HCT116 (cell line): Measurements from ENCODE around the gene MYLK2. TPM values are rescaled to one million over a fixed set of nuclear protein-coding genes. Genes with fewer than 3 reads are reported as not detected.

Source experiments
- ATAC-seq: fragments of 200-7000 bp; cut with Tn5 transposase; 2 replicates; pipeline ENCODE4 v1.9.1; 2020; ENCODE audit warnings: mild to moderate bottlenecking, moderate library complexity
- BruUV-seq: library from RNA; stranded (reverse); fragments of 400-500 nt; replicated peaks from 2 replicates; lab custom pipeline; 2021; lab: Mats Ljungman, UMichigan
- CTCF ChIA-PET: fragments of 300-600 bp; sonication (Branson Sonifier 250); formaldehyde crosslinking; loops from one replicate; lab custom pipeline; 2021; ENCODE audit warnings: antibody characterized with exemption; lab: Charles Lee
- POLR2A ChIA-PET: fragments of 300-600, 350-600 bp; sonication (Branson Sonifier 250); formaldehyde crosslinking; loops from one replicate; lab custom pipeline; 2021; ENCODE audit warnings: antibody characterized with exemption; lab: Charles Lee
- RAD21 ChIA-PET, 2 experiments: fragments of 300-600 bp; sonication (Branson Sonifier 250); formaldehyde crosslinking; loops; one replicate each; lab custom pipeline; 2023; ENCODE audit warnings: low total read pairs in 2 of 2; ENCODE audit not compliant: uncharacterized antibody in 2 of 2, unreplicated experiment in 2 of 2, low non-redundant PET in 1 of 2; lab: Charles Lee
- DNase-seq: peaks from one replicate; pipeline ENCODE4 v3.0.0-alpha.2; 2010; ENCODE audit warnings: low read depth, low spot score
- H2AFZ ChIP-seq: fragments of 200-600 bp; shearing (Covaris generic), sonication (generic); 2 replicates; pipeline ENCODE4 v1.6.1; 2017; ENCODE audit warnings: low read depth, mixed run types, mixed read lengths, antibody characterized with exemption, low read length; ENCODE audit not compliant: poor library complexity, severe bottlenecking
- H3K27ac ChIP-seq: 2 replicates; pipeline ENCODE4 v1.5.1; 2012; ENCODE audit warnings: low read depth, low read length
- H3K27me3 ChIP-seq: fragments of 200-600 bp; sonication (generic); 2 replicates; pipeline ENCODE4 v1.6.1; 2016; ENCODE audit warnings: mixed run types, low read length, mixed read lengths; ENCODE audit not compliant: insufficient read depth
- H3K36me3 ChIP-seq, 2 experiments: fragments of 200-500 bp in 1 of 2; fragments of 200-600 bp in 1 of 2; sonication (Bioruptor generic) in 1 of 2; sonication (generic) in 1 of 2; 2 replicates each; pipeline versions ENCODE4 v1.5.1 to v1.6.1; 2014 to 2016; ENCODE audit warnings: low read length in 2 of 2, inconsistent platforms in 1 of 2, mixed read lengths in 1 of 2, mixed run types in 1 of 2; ENCODE audit not compliant: insufficient read depth in 2 of 2, control insufficient read depth in 1 of 2
- H3K4me1 ChIP-seq, 2 experiments: fragments of 200-600 bp in 1 of 2; sonication (generic) in 1 of 2; 2 replicates each; pipeline versions ENCODE4 v1.5.1 to v1.6.1; 2012 to 2017; ENCODE audit warnings: low read length in 2 of 2, inconsistent platforms in 1 of 2, mild to moderate bottlenecking in 1 of 2, mixed read lengths in 1 of 2, mixed run types in 1 of 2, moderate library complexity in 1 of 2; ENCODE audit not compliant: insufficient read depth in 2 of 2, control insufficient read depth in 1 of 2
- H3K4me2 ChIP-seq: fragments of 200-600 bp; sonication (generic); 2 replicates; pipeline ENCODE4 v1.6.1; 2017; ENCODE audit warnings: mixed run types, low read length, mixed read lengths
- H3K4me3 ChIP-seq, 2 experiments: fragments of 200-600 bp in 1 of 2; sonication (generic) in 1 of 2; replicated peaks in 1 of 2; 2 replicates each; pipeline ENCODE4 v1.5.1; 2011 to 2016; ENCODE audit warnings: low read length in 2 of 2, control low read depth in 1 of 2, low read depth in 1 of 2, mild to moderate bottlenecking in 1 of 2, mixed read lengths in 1 of 2, mixed run types in 1 of 2
- H3K79me2 ChIP-seq: fragments of 200-600 bp; sonication (generic); 2 replicates; pipeline ENCODE4 v1.6.1; 2017; ENCODE audit warnings: mild to moderate bottlenecking, mixed run types, low read length, moderate library complexity, mixed read lengths; ENCODE audit not compliant: insufficient read depth
- H3K9ac ChIP-seq: fragments of 200-600 bp; sonication (generic); 2 replicates; pipeline ENCODE4 v1.6.1; 2016; ENCODE audit warnings: low read length, mixed read lengths
- H3K9me2 ChIP-seq: fragments of 200-600 bp; sonication (generic), shearing (Covaris generic); 2 replicates; pipeline ENCODE4 v1.6.1; 2017; ENCODE audit warnings: mixed run types, mild to moderate bottlenecking, moderate library complexity; ENCODE audit not compliant: insufficient read depth
- H3K9me3 ChIP-seq, 2 experiments: fragments of 200-500 bp in 1 of 2; fragments of 200-600 bp in 1 of 2; sonication (Bioruptor generic) in 1 of 2; sonication (generic) in 1 of 2; 2 replicates each; pipeline ENCODE4 v1.6.1; 2014 to 2017; ENCODE audit warnings: low read length in 2 of 2, mixed read lengths in 2 of 2, inconsistent platforms in 1 of 2, low read depth in 1 of 2, mild to moderate bottlenecking in 1 of 2, mixed run types in 1 of 2, moderate library complexity in 1 of 2; ENCODE audit not compliant: control insufficient read depth in 1 of 2, insufficient read depth in 1 of 2
- H4K20me1 ChIP-seq: fragments of 200-600 bp; sonication (generic), shearing (Covaris generic); 2 replicates; pipeline ENCODE4 v1.6.1; 2017; ENCODE audit warnings: mixed run types, mild to moderate bottlenecking, moderate library complexity; ENCODE audit not compliant: insufficient read depth
- CBX3 ChIP-seq: IDR thresholded peaks from 2 replicates; pipeline ENCODE4 v1.6.1; 2012; ENCODE audit warnings: low read depth
- CEBPB ChIP-seq: IDR thresholded peaks from 2 replicates; pipeline ENCODE4 v1.6.1; 2012; ENCODE audit warnings: low read depth
- EGR1 ChIP-seq: IDR thresholded peaks from 2 replicates; pipeline ENCODE4 v1.6.1; 2012; ENCODE audit warnings: low read depth
- ELF1 ChIP-seq: IDR thresholded peaks from 2 replicates; pipeline ENCODE4 v1.6.1; 2012; ENCODE audit warnings: low read depth, borderline replicate concordance
- EZH2 ChIP-seq: fragments of 200-600 bp; sonication (generic); IDR thresholded peaks from 2 replicates; pipeline ENCODE4 v1.6.1; 2017; ENCODE audit warnings: antibody characterized with exemption, mixed run types
- EZH2phosphoT487 ChIP-seq: fragments of 200-600 bp; IDR thresholded peaks from 2 replicates; pipeline ENCODE4 v1.6.1; 2018; ENCODE audit warnings: antibody characterized with exemption, borderline replicate concordance
- JUND ChIP-seq: IDR thresholded peaks from 2 replicates; pipeline ENCODE4 v1.6.1; 2012
- POLR2A ChIP-seq: IDR thresholded peaks from 2 replicates; pipeline ENCODE4 v1.7.0; 2011; ENCODE audit warnings: borderline replicate concordance; ENCODE audit not compliant: insufficient read depth, insufficient read length; ENCODE audit errors: extremely low read depth
- POLR2AphosphoS5 ChIP-seq: IDR thresholded peaks from 2 replicates; pipeline ENCODE4 v1.6.1; 2011; ENCODE audit warnings: mild to moderate bottlenecking, low read depth, low read length, moderate library complexity
- RAD21 ChIP-seq: IDR thresholded peaks from 2 replicates; pipeline ENCODE4 v1.6.1; 2012; ENCODE audit warnings: low read depth, mild to moderate bottlenecking
- SIN3A ChIP-seq: IDR thresholded peaks from 2 replicates; pipeline ENCODE4 v1.6.1; 2012; ENCODE audit warnings: low read depth
- SP1 ChIP-seq: IDR thresholded peaks from 2 replicates; pipeline ENCODE4 v1.6.1; 2012; ENCODE audit warnings: low read depth
- SRF ChIP-seq: IDR thresholded peaks from 2 replicates; pipeline ENCODE4 v1.6.1; 2012; ENCODE audit warnings: low read depth
- YY1 ChIP-seq: IDR thresholded peaks from 2 replicates; pipeline ENCODE4 v1.6.1; 2011; ENCODE audit warnings: low read length, low read depth, moderate library complexity, mild to moderate bottlenecking; ENCODE audit not compliant: insufficient replicate concordance; ENCODE audit errors: extremely low read depth
- ZFX ChIP-seq: fragments of 450-650 bp; IDR thresholded peaks from 2 replicates; pipeline ENCODE4 v1.6.1; 2017
- intact Hi-C: fragments of 100-400 bp; cut with micrococcal nuclease; formaldehyde crosslinking; loops from 2 replicates; pipeline ENCODE4 v1.10.0; 2022
- total RNA-seq: library from RNA; stranded (reverse); gene quantifications from one replicate; pipeline ENCODE4 v1.2.1, GENCODE V29; 2021; ENCODE audit not compliant: unreplicated experiment
- TF ChIP-seq, protein P1 (sequence below): IDR thresholded peaks from 2 replicates; pipeline ENCODE4 v1.6.1; 2012
- TF ChIP-seq, protein P2 (sequence below), 3 experiments: fragments of 200-600 bp in 1 of 3; sonication (generic) in 1 of 3; IDR thresholded peaks in 2 of 3; conservative IDR thresholded peaks in 1 of 3; 2 replicates each; pipeline ENCODE4 v1.5.1; 2012 to 2017; ENCODE audit warnings: low read depth in 2 of 3, low read length in 2 of 3, antibody characterized with exemption in 1 of 3, borderline replicate concordance in 1 of 3, control low read depth in 1 of 3, mild to moderate bottlenecking in 1 of 3, mixed read lengths in 1 of 3, mixed run types in 1 of 3, moderate library complexity in 1 of 3; ENCODE audit not compliant: insufficient read depth in 1 of 3
- TF ChIP-seq, protein P3 (sequence below): IDR thresholded peaks from 2 replicates; pipeline ENCODE4 v1.6.1; 2012; ENCODE audit warnings: low read depth
- TF ChIP-seq, protein P4 (sequence below): IDR thresholded peaks from 2 replicates; pipeline ENCODE4 v1.6.1; 2011; ENCODE audit warnings: mild to moderate bottlenecking, low read length, moderate library complexity; ENCODE audit not compliant: insufficient replicate concordance; ENCODE audit errors: extremely low read depth
- TF ChIP-seq, protein P5 (sequence below): IDR thresholded peaks from 2 replicates; pipeline ENCODE4 v1.6.1; 2012

Gene MYLK2
- total RNA-seq, 1 experiment from 2014 or later: 0.34 TPM

DNA sequence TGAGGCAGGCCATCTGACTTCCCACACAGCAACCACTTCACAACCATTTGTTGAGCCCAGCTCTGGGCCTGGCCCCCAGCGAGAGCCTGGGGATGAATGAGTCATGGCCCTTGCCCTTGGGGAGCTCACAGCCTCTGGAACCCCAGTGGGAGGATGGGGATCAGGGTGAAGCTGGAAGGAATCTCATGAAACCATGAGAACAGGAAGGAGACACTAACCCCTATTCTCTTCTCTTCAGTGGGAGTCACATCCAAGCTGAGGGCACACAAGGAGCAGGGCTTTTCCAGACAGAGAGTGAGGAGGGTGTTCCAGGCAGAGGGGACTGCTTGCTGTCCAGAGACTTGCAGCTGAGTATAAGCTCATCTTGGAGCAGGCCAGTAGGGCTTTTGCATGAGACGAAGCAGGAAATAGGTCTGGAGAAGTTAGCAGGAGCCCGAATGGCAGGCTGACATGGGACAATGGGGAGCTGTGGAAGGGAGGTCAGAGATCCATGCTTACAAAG, 18.8 kb downstream of the MYLK2 start:
- intact Hi-C loops: no loop called here
- H3K4me3 ChIP-seq: no peak overlapping the region
- no peaks in the 10 kb centered on the region for H3K79me2 ChIP-seq
- H3K4me2 ChIP-seq: no peak overlapping the region
- no peaks in the 10 kb centered on the region for H4K20me1 ChIP-seq
- no peaks in the 10 kb centered on the region for H3K9me2 ChIP-seq
- H3K36me3 ChIP-seq: no peaks in the 10 kb centered on the region
- no TSS peak for BruUV-seq
- no peaks in the 10 kb centered on the region for H3K27me3 ChIP-seq
- POLR2A ChIA-PET: no interaction called here
- CTCF ChIA-PET: interaction anchor here (0.8 to 3.4 kb wide), 6 partner anchors 9 to 194 kb away, joined by 3 to 20 read pairs (median 4); no protein-coding TSS in a partner anchor
- no peak for ATAC-seq
- TF ChIP-seq SP1 (no peak), JUND (no peak), RAD21 (no peak), YY1 (no peak), ZFX (no peak), SRF (no peak), POLR2A (no peak), EZH2phosphoT487 (no peak), POLR2AphosphoS5 (no peak), SIN3A (no peak), ELF1 (no peak), EZH2 (no peak), CEBPB (no peak), EGR1 (no peak), CBX3 (no peak)
- TF ChIP-seq, protein P1, sequence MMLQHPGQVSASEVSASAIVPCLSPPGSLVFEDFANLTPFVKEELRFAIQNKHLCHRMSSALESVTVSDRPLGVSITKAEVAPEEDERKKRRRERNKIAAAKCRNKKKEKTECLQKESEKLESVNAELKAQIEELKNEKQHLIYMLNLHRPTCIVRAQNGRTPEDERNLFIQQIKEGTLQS: no peak
- TF ChIP-seq, protein P2, sequence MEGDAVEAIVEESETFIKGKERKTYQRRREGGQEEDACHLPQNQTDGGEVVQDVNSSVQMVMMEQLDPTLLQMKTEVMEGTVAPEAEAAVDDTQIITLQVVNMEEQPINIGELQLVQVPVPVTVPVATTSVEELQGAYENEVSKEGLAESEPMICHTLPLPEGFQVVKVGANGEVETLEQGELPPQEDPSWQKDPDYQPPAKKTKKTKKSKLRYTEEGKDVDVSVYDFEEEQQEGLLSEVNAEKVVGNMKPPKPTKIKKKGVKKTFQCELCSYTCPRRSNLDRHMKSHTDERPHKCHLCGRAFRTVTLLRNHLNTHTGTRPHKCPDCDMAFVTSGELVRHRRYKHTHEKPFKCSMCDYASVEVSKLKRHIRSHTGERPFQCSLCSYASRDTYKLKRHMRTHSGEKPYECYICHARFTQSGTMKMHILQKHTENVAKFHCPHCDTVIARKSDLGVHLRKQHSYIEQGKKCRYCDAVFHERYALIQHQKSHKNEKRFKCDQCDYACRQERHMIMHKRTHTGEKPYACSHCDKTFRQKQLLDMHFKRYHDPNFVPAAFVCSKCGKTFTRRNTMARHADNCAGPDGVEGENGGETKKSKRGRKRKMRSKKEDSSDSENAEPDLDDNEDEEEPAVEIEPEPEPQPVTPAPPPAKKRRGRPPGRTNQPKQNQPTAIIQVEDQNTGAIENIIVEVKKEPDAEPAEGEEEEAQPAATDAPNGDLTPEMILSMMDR (IDR thresholded peaks at IDR 0.05 in 2 of 3, conservative IDR thresholded peaks at IDR 0.05 in 1 of 3; ENCODE audit: borderline replicate concordance in 1 of 3, insufficient read depth in 1 of 3, low read depth in 2 of 3, low read length in 2 of 3): no peak
- TF ChIP-seq, protein P3, sequence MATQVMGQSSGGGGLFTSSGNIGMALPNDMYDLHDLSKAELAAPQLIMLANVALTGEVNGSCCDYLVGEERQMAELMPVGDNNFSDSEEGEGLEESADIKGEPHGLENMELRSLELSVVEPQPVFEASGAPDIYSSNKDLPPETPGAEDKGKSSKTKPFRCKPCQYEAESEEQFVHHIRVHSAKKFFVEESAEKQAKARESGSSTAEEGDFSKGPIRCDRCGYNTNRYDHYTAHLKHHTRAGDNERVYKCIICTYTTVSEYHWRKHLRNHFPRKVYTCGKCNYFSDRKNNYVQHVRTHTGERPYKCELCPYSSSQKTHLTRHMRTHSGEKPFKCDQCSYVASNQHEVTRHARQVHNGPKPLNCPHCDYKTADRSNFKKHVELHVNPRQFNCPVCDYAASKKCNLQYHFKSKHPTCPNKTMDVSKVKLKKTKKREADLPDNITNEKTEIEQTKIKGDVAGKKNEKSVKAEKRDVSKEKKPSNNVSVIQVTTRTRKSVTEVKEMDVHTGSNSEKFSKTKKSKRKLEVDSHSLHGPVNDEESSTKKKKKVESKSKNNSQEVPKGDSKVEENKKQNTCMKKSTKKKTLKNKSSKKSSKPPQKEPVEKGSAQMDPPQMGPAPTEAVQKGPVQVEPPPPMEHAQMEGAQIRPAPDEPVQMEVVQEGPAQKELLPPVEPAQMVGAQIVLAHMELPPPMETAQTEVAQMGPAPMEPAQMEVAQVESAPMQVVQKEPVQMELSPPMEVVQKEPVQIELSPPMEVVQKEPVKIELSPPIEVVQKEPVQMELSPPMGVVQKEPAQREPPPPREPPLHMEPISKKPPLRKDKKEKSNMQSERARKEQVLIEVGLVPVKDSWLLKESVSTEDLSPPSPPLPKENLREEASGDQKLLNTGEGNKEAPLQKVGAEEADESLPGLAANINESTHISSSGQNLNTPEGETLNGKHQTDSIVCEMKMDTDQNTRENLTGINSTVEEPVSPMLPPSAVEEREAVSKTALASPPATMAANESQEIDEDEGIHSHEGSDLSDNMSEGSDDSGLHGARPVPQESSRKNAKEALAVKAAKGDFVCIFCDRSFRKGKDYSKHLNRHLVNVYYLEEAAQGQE: no peak
- TF ChIP-seq, protein P4, sequence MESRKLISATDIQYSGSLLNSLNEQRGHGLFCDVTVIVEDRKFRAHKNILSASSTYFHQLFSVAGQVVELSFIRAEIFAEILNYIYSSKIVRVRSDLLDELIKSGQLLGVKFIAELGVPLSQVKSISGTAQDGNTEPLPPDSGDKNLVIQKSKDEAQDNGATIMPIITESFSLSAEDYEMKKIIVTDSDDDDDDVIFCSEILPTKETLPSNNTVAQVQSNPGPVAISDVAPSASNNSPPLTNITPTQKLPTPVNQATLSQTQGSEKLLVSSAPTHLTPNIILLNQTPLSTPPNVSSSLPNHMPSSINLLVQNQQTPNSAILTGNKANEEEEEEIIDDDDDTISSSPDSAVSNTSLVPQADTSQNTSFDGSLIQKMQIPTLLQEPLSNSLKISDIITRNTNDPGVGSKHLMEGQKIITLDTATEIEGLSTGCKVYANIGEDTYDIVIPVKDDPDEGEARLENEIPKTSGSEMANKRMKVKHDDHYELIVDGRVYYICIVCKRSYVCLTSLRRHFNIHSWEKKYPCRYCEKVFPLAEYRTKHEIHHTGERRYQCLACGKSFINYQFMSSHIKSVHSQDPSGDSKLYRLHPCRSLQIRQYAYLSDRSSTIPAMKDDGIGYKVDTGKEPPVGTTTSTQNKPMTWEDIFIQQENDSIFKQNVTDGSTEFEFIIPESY: no peak
- TF ChIP-seq, protein P5, sequence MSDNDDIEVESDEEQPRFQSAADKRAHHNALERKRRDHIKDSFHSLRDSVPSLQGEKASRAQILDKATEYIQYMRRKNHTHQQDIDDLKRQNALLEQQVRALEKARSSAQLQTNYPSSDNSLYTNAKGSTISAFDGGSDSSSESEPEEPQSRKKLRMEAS: no peak
- no peak overlapping the region for H2AFZ ChIP-seq
- DNase-seq: no peak
- H3K9me3 ChIP-seq: no peaks in the 10 kb centered on the region
- no peak overlapping the region for H3K9ac ChIP-seq
- H3K27ac ChIP-seq: no peak overlapping the region
- H3K4me1 ChIP-seq: peaks cover 31 to 63% of the 10 kb centered on the region in 2 experiments
- RAD21 ChIA-PET: no interaction called here
